Measurements from ENCODE around the gene UBE2V1.
"Not testable (repeated sequence)": the region's sequence is repeated elsewhere in the genome, so short reads cannot be mapped to it uniquely, and the experiment has no call there.

Gene UBE2V1

DNA sequence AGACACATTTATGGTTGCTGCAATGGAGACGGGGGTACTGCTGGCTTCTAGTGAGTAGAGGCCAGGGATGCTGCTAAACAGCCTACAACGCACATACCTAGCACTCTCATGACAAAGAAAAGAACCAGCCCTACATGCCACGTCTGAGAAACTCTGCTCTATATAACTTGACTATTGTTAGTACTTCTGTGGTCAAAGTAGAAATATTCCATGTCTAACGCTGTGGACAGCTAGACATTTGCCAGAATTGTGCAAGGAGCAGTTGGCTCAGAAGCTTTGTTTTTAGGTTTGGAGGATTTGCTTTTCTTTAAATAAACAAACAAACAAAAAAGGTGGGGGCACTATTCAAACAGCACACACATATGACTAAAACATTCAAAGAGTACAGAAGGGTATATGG, 20.5 kb downstream of the UBE2V1 start:
- DNase-seq, result no peak

GRCh38 chr20:50089787-50090177, 23.2 kb downstream of the UBE2V1 start:
- DNase-seq, result no peak

GRCh38 chr20:50089140-50089786, 23.7 kb downstream of the UBE2V1 start:
- no peak for DNase-seq

DNA sequence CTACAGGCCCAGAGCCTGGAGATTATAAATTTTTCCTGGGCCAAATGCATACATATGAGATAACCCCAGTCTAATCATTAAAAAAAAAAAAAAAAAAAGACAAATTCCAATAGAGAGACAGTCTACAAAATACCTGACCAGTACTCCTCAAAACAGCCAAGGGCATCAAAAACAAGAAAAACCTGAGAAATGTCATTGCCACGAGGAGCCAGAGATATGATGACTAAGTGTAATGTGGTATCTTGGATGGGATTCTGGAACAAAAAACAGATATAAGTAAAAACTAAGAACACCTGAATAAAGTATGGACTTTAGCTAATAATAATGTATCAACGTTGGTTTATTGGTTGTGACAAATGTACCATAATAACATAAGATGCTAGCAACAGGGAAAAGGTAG, 24.9 kb downstream of the UBE2V1 start:
- DNase-seq, result no peak

GRCh38 chr20:50085481-50086365, 27.2 kb downstream of the UBE2V1 start:
- DNase-seq, result peak; percentile 60

GRCh38 chr20:50085146-50085480, 27.8 kb downstream of the UBE2V1 start:
- DNase-seq, result no peak

DNA sequence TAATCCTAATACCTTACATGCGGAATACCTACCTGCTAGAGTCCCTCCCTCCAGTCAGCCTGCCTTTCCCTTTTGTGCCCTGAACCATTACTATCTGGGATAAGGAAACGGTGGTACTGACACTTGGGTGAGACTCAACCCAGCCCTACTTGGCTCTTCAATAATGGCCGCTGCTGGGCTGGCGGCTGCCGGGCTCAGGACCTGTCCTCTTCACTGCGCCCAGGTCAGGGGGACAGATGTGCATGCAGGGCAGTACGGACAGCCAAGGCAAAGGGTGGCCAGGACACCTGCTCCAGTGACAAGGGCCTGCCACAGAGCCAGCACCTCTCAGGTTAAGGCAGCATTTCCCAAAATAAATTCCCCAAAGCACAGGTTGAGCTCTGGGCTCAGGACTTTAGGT, 29.9 kb downstream of the UBE2V1 start:
- no peak for DNase-seq

- not testable (repeated sequence) for DNase-seq
Measured at GRCh38 chr20:50082056-50082455, 30.9 kb downstream of the UBE2V1 start.

GRCh38 chr20:50077818-50078601, 34.9 kb downstream of the UBE2V1 start:
- DNase-seq, result no peak

GRCh38 chr20:50073500-50073899, 39.5 kb downstream of the UBE2V1 start:
- no peak for DNase-seq

DNA sequence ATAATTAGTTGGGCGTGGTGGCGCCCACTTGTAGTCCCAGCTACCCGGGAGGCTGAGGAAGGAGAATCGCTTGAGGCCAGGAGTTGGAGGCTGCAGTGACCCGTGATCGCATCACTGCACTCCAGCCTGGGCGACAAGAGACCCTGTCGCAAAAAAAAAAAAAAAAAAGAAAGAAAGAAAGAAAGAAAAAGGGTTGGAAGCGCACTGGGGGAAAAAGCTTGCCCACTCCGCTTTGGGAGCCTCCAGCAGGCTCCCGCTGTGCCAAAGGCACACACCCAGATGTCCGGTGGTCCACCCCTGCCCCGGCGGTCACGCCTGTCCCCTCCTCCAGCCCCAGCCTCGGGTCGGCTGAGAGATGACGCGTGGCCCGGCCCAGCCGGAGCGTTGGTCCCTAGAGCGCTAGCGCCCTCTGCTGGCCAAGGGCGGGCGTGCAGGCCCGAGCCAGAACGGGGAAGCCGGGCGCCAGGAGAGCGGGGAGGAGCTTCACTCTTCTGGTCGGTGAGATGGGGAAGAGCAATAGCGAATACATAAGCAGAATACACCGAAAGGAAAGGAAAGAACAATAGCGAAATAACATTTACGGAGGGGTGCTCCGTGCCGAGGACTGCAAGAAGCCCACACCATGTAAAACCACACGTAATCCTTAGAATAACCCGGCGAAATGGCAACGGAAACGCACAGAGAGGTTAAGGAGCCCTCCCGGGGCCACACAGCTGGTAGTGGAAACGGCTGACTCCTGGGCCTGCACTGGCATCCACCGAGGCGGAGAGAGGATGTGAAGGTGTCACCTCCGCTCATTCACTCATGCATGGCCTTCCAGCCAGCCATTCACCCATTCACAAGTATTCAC, 41.7 kb downstream of the UBE2V1 start:
- peak; percentile 70 for DNase-seq

DNA sequence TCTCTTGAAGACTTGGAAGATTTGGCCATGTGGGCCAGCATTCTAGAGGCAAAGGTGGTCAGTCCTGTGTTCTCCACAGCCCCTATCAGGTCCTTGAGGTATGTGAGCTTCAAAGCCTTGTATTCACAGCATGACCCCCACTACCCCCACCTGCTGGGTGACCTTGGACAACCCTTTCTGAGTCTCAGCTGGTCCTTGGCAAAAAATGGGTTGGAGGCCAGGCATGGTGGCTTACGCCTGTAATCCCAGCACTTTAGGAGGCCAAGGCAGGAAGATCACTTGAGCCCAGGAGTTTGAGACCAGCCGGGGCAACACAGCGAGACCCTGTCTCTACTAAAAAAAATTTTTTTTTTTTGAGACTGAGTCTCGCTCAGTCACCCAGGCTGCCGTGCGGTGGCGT, 42.6 kb downstream of the UBE2V1 start:
- DNase-seq, result no peak

- DNase-seq, result no peak
Measured at GRCh38 chr20:50068041-50068651, 44.8 kb downstream of the UBE2V1 start.

- no peak for DNase-seq
Measured at GRCh38 chr20:50067461-50067860, 45.5 kb downstream of the UBE2V1 start.

DNA sequence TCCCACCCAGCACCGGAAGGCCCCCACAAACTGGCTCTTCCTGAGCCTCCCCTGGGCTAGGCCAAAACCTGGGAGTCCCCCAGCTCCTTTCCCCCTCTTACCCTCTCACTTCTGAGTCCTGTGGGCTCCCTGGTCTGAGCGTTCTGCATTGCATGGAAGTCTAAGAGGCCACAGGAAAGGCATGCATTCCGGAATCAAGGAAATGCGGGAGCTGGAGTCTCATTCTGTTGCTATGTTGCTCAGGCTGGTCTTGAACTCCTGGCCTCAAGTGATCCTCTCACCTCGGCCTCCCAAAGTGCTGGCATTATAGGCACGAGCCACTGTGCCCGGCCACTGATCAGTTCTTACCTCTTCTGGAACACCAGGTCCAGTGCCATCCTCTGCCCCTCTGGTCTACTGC, 45.9 kb downstream of the UBE2V1 start:
- no peak for DNase-seq

DNA sequence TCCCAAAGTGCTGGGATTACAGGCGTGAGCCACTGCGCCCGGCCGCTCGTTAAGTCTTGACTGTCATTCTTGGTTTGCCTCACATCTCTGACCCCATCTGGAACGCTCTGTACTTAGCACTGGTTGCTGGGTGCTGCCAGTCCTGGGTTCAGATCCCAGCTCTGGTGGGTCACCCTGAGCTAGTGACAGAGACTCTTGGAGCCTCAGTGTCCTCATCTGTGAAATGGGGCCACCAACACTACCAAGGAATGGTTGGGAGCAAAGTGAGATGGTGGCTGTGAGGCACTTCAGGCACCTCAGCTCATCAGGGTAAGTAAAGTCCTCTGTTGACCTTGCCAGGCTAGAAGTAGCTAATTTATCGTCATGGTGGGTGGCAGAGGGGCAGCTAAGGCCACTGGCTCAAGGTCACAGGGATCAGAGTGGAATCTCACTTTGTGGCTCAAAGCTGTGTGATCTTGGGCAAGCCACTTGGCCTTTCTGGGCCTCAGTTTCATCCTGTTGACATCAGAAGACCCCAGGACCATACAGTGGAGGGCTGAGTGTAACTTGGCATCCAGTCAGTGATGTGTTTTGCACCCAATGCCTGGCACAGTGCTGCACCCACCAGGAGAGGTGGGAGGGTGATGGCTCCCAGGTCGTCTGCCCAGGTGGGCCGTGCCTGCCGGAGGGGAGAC, 46.7 kb downstream of the UBE2V1 start:
- no peak for DNase-seq

DNA sequence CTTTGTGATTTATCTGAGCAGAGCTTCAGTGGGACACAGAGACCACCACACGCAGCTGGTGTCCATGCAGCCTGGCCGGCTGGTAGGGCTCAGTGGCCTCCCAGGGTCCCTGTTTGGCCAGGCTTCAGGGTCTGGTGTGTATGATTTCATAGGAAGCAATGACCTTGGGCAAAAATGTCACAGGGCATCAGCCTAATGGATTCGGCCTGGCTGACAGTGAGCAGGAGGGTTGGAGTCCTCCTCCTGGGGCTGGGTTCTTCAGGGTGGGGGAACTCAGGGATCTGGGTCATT, 47.7 kb downstream of the UBE2V1 start:
- no peak for DNase-seq

DNA sequence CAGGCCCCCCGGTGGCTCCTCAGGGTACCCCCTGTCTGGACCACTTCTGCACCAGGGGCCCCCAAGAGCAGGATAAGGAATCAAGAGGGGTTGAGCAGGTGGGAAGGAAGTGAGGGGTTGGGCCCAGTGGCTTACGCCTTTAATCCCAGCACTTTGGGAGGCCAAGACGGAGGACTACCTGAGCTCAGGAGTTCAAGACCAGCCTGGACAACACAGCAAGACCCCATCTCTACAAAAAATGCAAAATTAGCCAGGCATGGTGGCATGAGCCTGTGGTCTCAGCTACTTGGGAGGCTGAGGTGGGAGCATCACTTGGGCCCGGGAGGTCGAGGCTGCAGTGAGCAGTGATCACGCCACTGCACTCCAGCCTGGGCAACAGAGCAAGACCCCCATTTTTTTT, 49.2 kb downstream of the UBE2V1 start:
- DNase-seq, result not testable (repeated sequence)

DNA sequence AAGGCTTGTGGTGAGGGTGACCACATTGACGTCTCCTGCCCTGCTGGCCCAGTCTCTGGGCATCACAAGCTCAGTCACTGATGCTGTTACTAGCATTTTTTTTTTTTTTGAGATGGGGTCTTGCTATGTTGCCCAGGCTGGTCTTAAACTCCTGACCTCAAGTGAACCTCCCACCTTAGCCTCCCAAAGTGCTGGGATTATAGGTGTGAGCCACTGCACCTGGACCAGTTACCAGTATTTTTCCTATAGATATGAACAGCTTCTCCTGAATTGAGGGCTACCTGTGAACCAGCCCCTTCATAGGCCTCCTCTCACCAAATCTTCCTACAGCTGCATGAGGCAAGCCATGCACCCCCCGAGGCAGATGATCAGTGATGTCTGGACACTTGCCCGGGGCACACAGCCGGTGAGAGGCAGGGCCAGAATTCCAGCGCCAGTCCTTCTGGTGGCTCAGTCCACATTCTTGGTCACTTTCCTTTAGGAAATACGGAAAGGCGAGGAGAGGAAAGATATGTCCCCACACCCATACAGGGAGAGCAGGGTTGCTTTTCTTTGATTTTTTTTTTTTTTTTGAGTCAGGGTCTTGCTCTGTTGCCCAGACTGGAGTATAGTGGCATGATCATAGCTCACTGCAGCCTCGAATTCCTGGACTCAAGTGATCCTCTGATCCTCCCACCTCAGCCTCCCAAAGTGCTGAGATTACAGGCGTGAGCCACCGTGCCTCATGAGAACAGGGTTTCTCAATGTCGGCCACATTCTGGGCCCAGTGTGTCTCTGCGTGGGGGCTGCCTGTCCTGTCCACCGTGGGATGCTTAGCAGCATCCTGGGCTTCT, 50.7 kb downstream of the UBE2V1 start:
- no peak for DNase-seq

GRCh38 chr20:50061151-50062005, 51.6 kb downstream of the UBE2V1 start:
- DNase-seq, result no peak
